ENCODE data around the gene EIF4G1.

Gene EIF4G1

DNA sequence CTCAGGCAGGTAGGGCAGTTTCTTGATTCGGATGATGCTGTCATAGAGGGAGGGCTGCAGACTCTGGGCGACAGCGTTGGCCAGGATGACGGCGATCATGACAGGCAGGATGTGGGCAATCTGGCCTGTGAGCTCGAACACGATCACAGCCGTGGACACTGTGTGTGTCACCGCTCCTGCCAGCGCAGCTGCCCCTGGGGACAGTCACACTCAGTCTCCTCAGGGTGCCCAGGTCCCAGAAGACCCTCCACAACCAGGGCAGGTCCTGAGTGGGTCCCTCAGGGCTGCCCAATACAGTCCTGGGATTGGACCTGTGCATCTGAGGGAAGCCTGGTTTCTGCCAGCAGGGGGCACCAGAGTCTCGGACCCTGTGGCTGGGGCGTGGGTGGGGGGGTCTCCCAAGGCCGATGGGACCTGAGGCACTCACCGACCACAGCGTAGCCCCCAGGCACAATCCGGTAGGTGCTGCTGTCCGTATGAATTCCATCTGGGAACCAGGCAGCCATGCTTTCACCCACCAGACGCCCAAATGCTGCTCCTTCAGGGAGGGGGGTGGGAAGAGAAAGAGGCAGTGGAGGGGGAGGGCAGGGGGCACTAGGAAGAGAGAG, 39.8 kb downstream of the EIF4G1 start:
- Histone ChIP-seq H3K36me3 (no peaks in the 10 kb centered on the region), H3K9me3 (no peaks in the 10 kb centered on the region), H3K4me1 (ENCODE audit: control insufficient read depth in 1 of 2, insufficient read depth in 1 of 2, low read depth in 1 of 2, low read length in 1 of 2) (no peaks in the 10 kb centered on the region), H3K27me3 (peaks cover 6% of the 10 kb centered on the region), H3K4me3 (ENCODE audit: low read depth in 1 of 2, low read length in 1 of 2) (no peak overlapping the region), H3K27ac (no peak overlapping the region)
- TF ChIP-seq, protein P1, sequence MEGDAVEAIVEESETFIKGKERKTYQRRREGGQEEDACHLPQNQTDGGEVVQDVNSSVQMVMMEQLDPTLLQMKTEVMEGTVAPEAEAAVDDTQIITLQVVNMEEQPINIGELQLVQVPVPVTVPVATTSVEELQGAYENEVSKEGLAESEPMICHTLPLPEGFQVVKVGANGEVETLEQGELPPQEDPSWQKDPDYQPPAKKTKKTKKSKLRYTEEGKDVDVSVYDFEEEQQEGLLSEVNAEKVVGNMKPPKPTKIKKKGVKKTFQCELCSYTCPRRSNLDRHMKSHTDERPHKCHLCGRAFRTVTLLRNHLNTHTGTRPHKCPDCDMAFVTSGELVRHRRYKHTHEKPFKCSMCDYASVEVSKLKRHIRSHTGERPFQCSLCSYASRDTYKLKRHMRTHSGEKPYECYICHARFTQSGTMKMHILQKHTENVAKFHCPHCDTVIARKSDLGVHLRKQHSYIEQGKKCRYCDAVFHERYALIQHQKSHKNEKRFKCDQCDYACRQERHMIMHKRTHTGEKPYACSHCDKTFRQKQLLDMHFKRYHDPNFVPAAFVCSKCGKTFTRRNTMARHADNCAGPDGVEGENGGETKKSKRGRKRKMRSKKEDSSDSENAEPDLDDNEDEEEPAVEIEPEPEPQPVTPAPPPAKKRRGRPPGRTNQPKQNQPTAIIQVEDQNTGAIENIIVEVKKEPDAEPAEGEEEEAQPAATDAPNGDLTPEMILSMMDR (IDR thresholded peaks at IDR 0.05), result peak; percentile 52

DNA sequence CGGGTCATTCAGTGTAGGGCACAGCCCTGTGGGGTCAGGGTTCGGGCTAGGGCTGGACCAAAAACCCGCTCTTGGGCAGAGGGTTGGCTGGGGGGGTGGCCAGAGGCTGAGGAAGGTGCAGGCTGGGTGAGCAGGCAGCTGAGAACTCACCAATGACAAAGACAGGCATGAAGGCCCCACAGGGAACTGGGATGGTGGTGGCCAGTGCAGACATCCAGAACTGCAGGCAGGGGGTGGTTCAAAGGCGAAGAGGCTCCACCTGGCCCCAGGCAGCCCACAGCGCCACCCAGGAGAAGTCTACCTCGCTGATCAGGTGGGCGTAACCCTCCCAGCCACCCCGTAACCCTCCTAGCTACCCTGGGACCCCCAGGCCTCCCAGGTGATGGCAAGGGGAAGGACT, 40.3 kb downstream of the EIF4G1 start:
- Histone ChIP-seq H3K4me3 (ENCODE audit: low read depth in 1 of 2, low read length in 1 of 2) (no peak overlapping the region), H3K9me3 (no peaks in the 10 kb centered on the region), H3K4me1 (ENCODE audit: control insufficient read depth in 1 of 2, insufficient read depth in 1 of 2, low read depth in 1 of 2, low read length in 1 of 2) (no peaks in the 10 kb centered on the region), H3K36me3 (no peaks in the 10 kb centered on the region), H3K27me3 (peaks cover 12% of the 10 kb centered on the region), H3K27ac (no peak overlapping the region)
- TF ChIP-seq, protein P1 (IDR thresholded peaks at IDR 0.05), result no peak

DNA sequence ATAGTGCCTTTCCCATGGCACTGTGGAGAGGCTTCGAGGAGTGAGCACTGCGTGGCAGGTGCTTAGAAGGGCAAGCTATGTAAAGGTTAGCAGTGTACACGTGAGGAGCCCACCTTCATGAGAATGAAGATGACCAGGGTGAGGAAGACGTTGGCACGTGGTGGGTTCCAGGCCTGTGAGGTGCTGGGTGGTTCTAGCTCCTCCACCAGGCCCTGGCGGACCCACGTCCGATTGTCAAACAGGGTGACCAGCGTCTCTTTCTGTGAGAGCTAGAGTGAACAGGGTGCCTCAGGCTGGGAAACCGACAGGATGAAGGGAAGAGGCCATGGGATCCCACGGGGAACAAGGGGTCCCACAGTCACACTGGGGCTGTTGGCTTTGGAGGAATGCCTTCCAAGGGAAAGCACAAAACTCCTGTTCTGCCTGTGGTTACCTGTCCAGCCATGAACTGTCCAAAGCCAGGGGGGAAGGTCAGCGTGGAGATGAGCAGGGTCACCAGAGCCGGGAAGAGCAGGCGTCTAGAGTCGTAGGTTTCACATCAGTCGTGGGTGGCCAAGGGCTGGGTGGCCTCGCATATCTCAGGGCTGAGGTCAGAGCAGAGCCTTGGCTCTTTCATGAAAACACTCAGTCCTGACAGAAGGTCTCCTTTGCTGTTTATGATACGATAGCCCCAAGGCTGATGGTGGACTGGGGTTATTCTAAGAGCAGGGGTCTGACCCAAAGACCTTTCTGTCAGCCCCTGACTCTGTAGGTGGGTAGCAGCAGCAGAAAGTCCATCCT, 41.0 kb downstream of the EIF4G1 start:
- Histone ChIP-seq H3K4me1 (ENCODE audit: control insufficient read depth in 1 of 2, insufficient read depth in 1 of 2, low read depth in 1 of 2, low read length in 1 of 2) (no peaks in the 10 kb centered on the region), H3K27ac (no peak overlapping the region), H3K9me3 (no peaks in the 10 kb centered on the region), H3K27me3 (peaks cover 18% of the 10 kb centered on the region), H3K36me3 (no peaks in the 10 kb centered on the region), H3K4me3 (ENCODE audit: low read depth in 1 of 2, low read length in 1 of 2) (no peak overlapping the region)
- TF ChIP-seq, protein P1 (IDR thresholded peaks at IDR 0.05), result no peak

DNA sequence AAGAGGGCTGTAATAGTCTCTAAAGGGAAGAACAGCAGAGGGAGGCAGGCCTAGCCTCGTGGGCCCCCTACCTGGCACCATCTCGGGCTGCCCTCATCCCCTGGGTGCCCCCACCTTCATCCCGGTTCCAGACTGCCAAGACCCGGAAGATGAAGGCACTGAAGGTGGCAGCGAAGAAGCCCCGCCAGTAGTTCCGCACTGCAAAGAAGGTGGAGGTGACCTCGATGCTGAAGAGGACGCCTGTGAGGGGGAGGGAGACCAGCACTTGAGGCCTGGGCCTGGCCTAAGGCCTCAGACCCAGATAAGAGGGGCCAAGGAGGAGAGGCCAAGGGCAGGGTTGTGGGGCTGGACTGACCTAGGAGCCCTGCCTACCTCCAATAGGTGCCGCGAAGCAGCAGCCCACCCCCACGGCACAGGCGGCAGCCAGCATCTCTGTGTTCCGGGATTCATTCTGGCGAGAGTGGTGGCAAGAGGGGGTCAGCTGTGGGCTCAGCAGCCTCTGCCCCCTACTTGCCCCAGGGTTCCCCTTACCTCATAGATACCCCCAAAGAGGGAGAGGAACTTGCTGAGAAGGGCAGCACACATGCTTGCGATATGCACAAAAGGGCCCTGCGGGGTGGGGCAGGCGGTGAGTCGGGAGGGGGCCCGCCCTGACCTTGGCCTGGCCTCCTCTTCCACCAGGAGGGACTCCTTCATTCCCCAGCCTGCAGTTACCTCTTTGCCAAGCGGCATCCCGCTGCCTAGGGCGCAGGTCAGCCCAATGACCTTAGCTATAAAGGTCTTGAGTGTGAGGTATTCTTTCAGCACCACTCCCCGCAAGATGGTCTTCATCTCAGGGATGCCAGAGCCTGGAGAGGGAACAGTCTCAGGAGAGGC, 43.1 kb downstream of the EIF4G1 start:
- no peaks in the 10 kb centered on the region for H3K36me3 ChIP-seq
- H3K4me1 ChIP-seq (ENCODE audit: control insufficient read depth in 1 of 2, insufficient read depth in 1 of 2, low read depth in 1 of 2, low read length in 1 of 2), result peaks cover 13 to 14% of the 10 kb centered on the region in 2 experiments
- no peak overlapping the region for H3K27ac ChIP-seq
- TF ChIP-seq, protein P1 (IDR thresholded peaks at IDR 0.05), result no peak
- H3K9me3 ChIP-seq, result no peaks in the 10 kb centered on the region
- H3K4me3 ChIP-seq (ENCODE audit: low read depth in 1 of 2, low read length in 1 of 2), result no peak overlapping the region
- peaks cover 28% of the 10 kb centered on the region for H3K27me3 ChIP-seq

DNA sequence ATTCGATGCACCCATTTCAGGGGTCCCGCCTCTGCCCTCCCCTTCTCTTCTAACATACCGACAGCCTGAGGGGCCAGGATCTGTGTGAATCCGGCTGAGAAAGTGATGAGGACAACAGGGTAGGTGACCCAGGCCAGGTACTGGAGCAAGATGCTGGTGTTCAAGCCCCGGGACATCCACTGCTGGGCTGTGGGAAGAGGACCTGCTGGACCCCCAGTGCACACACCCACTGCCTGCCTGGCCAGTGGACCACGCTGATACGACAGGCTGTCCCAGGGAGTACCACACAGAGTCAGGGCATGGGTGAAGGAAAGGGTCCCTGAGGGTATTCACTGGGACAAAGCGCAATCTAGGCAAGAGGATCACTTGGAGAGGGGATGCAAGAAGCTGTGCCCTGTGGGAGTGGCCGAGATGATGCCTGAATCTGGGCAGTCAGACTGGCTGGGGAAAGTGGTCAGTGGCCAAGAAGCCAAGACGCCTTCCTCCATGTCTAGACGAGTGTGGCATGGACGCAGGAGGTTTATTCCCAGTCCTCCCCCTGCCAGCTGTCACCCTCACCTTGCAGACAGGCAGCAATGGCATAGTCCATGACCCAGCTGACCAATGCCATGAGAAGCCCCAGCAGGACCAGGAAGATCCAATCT, 43.8 kb downstream of the EIF4G1 start:
- peaks cover 17 to 20% of the 10 kb centered on the region in 2 experiments for H3K4me1 ChIP-seq (ENCODE audit: control insufficient read depth in 1 of 2, insufficient read depth in 1 of 2, low read depth in 1 of 2, low read length in 1 of 2)
- no peaks in the 10 kb centered on the region for H3K36me3 ChIP-seq
- H3K27ac ChIP-seq, result no peak overlapping the region
- TF ChIP-seq, protein P1 (IDR thresholded peaks at IDR 0.05), result no peak
- H3K4me3 ChIP-seq (ENCODE audit: low read depth in 1 of 2, low read length in 1 of 2), result no peak overlapping the region
- H3K9me3 ChIP-seq, result no peaks in the 10 kb centered on the region
- H3K27me3 ChIP-seq, result peaks cover 28% of the 10 kb centered on the region
